ENCODE measurements around the gene ZHX3.

DNA sequence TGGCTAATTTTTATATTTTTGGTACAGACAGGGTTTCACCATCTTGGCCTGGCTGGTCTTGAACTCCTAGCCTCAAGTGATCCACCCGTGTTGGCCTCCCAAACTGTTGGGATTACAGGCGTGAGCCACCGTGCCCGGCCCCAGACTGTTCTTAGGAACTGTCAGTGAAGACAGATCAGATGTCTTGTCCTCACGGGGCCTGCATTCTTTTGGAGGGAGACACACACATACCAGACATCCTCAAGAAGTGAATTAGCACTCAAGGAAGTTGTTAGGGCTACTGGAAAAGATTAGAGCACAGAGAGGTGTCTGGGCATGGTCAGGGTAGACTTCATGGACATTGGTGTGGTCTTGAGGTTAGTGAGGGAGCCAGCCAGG lies 12.8 kb upstream of the ZHX3 start:
- TF ChIP-seq, protein P1, sequence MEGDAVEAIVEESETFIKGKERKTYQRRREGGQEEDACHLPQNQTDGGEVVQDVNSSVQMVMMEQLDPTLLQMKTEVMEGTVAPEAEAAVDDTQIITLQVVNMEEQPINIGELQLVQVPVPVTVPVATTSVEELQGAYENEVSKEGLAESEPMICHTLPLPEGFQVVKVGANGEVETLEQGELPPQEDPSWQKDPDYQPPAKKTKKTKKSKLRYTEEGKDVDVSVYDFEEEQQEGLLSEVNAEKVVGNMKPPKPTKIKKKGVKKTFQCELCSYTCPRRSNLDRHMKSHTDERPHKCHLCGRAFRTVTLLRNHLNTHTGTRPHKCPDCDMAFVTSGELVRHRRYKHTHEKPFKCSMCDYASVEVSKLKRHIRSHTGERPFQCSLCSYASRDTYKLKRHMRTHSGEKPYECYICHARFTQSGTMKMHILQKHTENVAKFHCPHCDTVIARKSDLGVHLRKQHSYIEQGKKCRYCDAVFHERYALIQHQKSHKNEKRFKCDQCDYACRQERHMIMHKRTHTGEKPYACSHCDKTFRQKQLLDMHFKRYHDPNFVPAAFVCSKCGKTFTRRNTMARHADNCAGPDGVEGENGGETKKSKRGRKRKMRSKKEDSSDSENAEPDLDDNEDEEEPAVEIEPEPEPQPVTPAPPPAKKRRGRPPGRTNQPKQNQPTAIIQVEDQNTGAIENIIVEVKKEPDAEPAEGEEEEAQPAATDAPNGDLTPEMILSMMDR (IDR thresholded peaks at IDR 0.05): no peak
- TF ChIP-seq POLR2A (IDR thresholded peaks at IDR 0.05) (no peak), EP300 (IDR thresholded peaks at IDR 0.05) (no peak)
